Stimulated activated CD4-positive, alpha-beta T cell treated with anti-CD3 and anti-CD28 coated beads, TNF-alpha, amount 100 ng/mL, for 1 hour (primary cell): Measurements from ENCODE around the gene DIS3L2.
"Not testable (repeated sequence)": the region's sequence is repeated elsewhere in the genome, so short reads cannot be mapped to it uniquely, and the experiment has no call there.

Experiments
- DNase-seq, 3 donors: peaks; one replicate each; pipeline ENCODE4 v3.0.0-alpha.2; 2020; ENCODE audit warnings: low read depth in 3 of 3, low spot score in 1 of 3

DIS3L2 gene

GRCh38 chr2:232331061-232331460 is 369.5 kb downstream of the DIS3L2 start:
- DNase-seq: not testable (repeated sequence)

GRCh38 chr2:232331641-232332040 is 370.1 kb downstream of the DIS3L2 start:
- DNase-seq: not testable (repeated sequence)

GRCh38 chr2:232332244-232332939 is 370.9 kb downstream of the DIS3L2 start:
- not testable (repeated sequence) for DNase-seq

DNA sequence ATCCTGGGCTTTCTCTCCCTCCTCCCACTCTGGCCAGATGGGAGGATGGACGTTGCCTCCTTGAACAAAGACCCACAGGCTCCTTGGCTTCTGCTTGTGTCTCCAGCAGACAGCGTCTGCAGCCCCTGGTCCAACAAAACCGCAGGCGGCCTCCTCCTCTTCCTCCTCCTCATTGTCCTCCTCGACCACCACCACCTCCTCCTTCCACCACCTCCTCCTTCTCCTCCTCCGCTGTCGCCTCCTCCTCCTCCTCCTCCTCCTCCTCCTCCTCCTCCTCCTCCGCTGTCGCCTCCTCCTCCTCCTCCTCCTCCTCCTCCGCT is 371.4 kb downstream of the DIS3L2 start:
- DNase-seq: no peak

DNA sequence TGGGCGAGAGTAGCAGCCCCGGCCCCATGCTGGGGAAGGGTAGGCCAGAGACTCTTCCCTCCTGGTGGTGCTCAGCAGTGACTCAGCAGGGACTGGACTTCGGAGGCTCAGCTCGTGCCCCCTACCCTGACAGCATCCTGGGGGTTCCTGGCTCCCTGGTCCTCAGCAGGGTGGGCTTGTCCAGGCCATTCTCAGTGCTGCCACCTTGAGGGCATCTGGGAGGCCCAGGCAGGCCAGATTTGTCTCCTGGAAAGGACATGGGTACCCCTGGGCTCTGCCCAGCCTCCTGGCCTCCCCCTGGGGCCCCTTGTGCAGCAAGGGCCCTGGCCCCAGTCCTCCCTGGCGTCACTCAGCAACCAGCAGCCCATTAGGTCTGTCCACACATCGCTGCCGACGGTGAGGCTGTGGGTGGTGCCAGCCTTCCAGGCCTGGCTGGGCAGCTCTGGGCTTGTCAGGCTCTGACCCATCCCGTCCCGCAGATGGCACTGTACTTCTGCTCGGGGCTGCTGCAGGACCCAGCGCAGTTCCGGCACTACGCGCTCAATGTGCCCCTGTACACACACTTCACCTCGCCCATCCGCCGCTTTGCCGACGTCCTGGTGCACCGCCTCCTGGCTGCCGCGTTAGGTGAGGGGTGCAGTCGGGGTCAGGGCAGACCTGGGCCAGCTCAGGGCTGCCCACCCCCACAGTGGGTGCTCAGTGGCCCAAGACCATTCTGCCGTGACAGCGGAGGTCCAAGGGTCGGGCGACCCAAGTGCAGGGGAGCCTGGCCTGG is 372.0 kb downstream of the DIS3L2 start:
- no peak for DNase-seq

DNA sequence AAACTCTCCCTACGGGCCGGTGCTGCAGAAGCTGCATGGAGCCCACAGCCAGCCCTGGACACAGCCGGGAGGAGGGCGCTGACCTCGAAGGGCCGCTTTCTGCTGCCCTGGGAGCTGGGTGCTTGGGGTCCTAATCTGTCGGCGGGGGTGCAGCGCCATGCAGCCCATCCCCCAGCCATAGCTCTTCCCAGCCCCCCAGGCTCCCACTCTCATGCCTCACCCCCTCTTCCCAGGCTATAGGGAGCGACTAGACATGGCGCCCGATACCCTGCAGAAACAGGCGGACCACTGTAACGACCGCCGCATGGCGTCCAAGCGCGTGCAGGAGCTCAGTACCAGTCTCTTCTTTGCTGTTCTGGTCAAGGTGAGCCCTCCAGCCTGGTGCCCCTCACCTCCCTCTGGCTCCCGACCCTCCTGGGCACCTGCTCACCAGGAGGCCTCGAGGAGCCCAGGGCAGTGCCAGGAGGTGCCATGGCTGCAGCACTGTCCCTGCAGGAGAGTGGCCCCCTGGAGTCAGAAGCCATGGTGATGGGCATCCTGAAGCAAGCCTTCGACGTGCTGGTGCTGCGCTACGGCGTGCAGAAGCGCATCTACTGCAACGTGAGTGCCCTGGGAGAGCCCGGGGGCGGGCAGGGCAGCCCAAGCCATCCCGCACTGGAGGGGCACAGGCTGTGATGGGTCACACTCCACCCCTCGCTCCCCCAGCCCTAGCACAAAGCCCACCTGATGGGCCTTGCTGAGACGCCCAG is 372.8 kb downstream of the DIS3L2 start:
- DNase-seq: not testable (repeated sequence)

- not testable (repeated sequence) for DNase-seq
Observed at GRCh38 chr2:232334885-232335205, 373.3 kb downstream of the DIS3L2 start.

DNA sequence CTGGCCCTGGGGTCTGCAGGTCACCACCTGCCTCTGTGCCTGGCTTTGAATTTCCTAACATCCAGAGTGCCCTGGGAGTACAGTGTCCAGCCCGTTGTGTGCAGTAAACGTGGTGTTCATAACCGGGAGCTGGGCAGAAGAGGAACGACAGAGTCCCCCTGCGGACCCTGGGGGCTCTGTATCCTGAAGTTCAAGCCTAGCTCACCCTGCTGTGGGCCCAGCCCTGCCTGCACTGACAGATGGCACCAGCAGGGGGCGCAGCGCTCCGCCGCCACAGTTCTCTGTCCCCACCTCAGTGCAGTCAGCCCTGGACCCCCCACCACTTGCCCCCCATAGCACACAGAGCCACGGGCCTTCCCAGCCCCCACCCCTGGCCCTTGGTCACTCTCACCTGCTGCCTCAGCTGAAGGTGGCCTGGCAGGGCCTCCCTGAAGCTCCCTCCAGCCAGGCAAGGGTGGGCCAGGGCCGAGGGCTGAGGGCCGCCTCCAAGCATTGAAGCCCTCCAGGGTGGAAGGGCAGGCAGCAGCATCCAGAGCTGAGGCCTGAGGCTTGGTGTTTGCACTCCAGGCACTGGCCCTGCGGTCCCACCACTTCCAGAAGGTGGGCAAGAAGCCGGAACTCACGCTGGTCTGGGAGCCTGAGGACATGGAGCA is 373.8 kb downstream of the DIS3L2 start:
- not testable (repeated sequence) for DNase-seq

- no peak for DNase-seq
Observed at GRCh38 chr2:232335859-232336215, 374.3 kb downstream of the DIS3L2 start.

- DNase-seq: no peak
Observed at GRCh38 chr2:232336241-232336736, 374.8 kb downstream of the DIS3L2 start.

GRCh38 chr2:232336981-232337720 is 375.6 kb downstream of the DIS3L2 start:
- no peak for DNase-seq

GRCh38 chr2:232338094-232338758 is 376.7 kb downstream of the DIS3L2 start:
- DNase-seq: not testable (repeated sequence)

- no peak for DNase-seq
Observed at GRCh38 chr2:232338759-232339106, 377.2 kb downstream of the DIS3L2 start.

DNA sequence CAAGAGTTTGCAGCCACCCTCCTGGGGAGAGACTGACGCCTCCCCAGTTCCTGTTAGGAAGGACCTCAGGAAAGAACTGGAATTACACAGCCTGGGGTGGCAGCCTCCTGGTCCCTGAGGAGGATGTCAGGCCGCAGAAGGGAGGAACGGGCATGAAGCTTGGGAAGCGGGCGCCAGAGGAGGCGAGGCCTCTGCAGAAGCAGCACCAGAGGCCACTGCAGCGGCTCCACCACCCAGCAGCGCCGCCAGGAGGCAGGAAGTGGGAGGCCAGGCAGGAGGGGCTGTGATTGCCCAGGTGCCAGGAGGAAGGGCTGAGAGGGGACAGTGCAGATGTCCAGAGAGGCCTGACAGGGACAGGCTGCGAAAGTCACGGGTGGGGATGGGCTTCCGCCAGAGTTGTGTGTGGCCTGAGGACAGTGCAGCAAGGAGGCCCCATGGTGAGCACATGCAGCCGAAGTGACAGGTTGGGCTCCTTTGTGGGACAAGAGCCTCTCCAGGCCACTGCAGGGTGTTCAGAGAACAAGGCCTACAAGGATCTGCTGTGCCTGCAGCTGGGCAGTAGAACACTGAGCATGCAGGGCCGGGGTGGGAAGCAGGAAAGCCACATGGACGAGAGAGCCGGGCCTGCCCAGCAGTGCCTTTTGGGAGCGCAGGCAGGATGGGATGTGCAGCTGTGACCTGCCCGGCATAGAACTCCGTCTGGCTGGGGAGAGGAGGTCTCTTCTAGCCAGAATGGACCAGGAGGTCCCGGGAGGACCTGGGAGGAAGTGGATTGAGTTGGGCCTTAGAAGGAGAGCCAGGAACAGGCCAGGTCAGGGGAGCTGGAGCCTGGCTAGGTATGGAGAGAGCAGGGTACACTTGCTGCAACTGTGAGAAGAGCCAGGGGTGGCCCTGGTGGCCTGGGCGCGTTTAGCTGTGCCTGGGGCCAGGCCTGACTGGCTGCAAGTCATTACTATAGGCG is 377.9 kb downstream of the DIS3L2 start:
- DNase-seq: no peak

DNA sequence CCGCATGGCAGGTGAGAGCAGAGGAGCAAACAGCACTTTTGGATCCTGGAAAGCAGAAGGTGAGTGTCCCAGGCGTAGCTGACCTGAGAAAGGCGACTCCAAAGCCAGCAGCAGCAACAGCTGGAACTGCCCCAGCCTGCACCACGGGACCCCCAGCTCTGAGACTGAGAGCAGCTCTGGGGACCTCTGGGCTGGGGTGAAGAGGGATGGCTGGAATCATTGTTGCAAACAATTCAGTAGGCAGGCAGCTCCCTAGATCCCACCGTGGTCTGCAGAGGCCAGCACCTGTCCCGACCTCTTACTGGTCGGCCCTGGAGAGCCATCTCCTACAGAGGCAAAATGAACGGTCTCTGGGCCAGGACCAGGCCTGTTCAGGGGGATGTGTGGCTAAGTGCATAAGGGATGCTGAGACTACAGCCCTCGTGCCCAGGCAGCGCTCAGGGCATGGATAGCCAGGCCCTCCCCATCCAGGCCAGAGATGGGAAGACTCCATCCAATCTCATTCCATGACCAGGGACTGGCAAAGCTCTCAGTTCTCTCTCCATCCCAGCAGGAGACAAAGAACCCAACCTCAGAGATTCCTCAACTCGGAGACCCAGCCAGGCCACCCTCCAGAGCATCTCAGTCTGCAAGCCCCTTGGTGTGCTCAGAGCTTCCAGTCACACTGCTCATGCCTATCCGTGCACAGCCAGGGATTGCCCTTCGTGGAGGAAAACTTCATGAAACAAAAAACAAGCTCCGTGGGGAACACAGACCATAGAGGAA is 378.8 kb downstream of the DIS3L2 start:
- DNase-seq: no peak

- no peak for DNase-seq
Observed at GRCh38 chr2:232341061-232341738, 379.7 kb downstream of the DIS3L2 start.

GRCh38 chr2:232341739-232342126 is 380.2 kb downstream of the DIS3L2 start:
- no peak for DNase-seq
